NCI-H446 (cell line): ENCODE data around the gene KATNAL1.
A peak's percentile ranks its signal among the peaks of the same experiment; 100 is the strongest.

Source experiments
- DNase-seq, 2 experiments: peaks; one replicate each; lab custom pipeline; 2025; lab: John Stamatoyannopoulos, UW

Gene KATNAL1

GRCh38 chr13:30332456-30333143, 25.2 kb upstream of the KATNAL1 start:
- no peak for DNase-seq

DNA sequence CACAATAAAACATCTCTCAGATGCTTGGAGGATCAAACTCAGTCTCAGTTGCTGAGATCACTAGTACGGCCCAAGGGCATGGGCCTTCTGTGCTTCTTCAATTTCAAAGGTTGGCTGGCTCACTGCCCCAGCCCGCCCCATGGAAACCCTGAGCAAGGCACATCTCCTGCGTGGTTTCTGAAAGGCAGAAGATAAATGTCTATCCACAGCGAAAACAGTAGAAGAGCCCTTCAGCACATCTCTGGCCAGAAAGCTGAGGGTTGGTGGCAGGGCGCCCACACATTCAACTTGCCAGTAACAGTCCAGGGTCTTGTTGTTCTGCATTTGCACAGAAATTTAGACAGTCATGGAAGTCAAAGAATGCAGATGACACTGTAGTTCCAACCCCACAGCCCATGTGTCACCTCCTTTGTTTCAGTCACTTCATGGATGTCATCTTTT, 24.0 kb upstream of the KATNAL1 start:
- peak in 1 of 2 experiments; percentile 6 for DNase-seq

DNA sequence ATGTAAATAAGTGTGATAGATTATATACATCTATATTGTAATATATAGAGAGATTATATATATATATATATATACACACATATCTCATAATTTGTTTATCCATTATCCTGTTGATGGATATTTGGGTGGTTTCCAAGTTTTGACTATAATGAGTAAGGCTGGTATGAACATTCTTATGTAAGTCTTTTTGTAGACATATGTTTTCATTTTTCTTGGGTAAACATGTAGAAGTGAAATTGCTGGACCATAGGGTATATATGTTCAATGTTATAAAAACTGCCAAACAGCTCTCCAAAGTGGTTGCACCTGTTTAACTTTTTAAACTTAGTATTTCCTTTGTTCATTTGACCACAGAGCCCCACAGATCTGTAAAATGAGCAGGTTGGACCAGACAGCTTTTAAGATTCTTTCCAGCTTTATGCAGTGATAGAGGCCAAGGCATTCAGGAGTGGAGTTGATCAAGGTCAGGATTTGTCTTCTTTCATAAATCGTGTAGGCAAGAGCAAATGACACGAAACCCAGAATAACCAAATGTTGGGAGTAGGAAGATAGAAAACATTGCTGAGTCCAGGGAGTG, 21.7 kb upstream of the KATNAL1 start:
- no peak for DNase-seq

GRCh38 chr13:30325668-30326067, 18.3 kb upstream of the KATNAL1 start:
- DNase-seq = no peak

GRCh38 chr13:30323524-30323923, 16.2 kb upstream of the KATNAL1 start:
- no peak for DNase-seq

GRCh38 chr13:30322428-30322827, 15.1 kb upstream of the KATNAL1 start:
- no peak for DNase-seq

GRCh38 chr13:30321256-30321655, 13.9 kb upstream of the KATNAL1 start:
- DNase-seq = no peak

DNA sequence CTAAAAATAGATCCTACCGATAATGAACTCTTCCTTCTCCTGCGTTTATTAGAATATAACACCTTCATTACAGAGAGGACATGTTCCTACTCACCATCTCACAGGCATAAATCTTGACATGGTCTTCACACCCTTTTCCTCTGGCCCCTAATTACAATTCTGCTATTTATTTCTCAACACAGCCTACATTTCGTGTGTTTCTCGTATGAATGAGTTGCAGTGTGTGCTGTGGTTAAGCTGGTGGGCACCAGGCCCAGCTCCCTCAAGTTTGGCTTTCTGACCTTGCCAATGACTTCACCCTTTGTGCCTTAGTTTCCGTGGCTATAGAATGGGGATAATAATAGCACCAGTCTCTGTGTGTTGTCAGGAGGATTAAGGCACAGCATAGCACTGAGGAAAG, 12.3 kb upstream of the KATNAL1 start:
- DNase-seq = no peak

- DNase-seq = no peak
Observed at GRCh38 chr13:30319130-30319529, 11.8 kb upstream of the KATNAL1 start.

GRCh38 chr13:30318026-30318425, 10.7 kb upstream of the KATNAL1 start:
- DNase-seq = no peak

GRCh38 chr13:30314562-30314961, 7.2 kb upstream of the KATNAL1 start:
- DNase-seq = no peak

- DNase-seq = no peak
Observed at GRCh38 chr13:30314069-30314468, 6.7 kb upstream of the KATNAL1 start.

DNA sequence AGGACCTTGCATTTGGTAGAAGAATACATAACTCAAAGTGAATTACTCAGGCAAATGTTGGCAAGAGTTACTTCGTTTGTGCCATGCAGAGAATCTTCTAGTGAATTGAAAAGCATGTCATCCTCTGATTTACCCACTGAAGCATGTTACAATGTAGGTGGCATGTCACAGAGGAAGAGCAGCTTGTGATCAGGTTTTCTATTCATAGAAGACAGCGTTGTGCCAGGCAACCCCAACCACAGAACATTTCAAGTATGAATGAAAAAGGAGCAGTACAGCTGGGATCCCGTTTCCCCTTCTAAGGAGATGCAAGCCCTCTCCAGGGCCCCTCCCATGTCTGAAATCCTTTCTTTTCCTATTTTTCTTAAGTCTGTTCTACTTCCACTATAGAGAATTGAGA, 6.0 kb upstream of the KATNAL1 start:
- no peak for DNase-seq

- DNase-seq = no peak
Observed at GRCh38 chr13:30312904-30313303, 5.6 kb upstream of the KATNAL1 start.

DNA sequence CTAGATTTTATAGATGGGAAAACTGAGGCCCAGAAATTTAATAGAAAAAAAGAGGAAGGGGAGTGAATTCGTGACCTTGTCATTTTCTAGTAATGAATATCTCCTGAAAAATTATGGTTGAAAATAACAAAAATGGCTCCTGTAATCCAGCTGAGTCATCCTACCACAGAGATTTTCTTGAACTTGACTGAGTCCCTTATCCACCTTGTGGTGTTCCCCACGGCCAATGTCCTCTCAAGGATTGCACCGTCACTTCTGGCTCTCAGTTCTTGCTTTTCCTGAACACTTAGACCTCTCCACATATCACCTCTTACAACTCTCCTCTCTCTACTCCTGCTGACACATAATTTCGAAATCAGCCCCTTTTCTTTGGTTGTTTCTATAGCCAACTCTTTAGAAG, 1.2 kb upstream of the KATNAL1 start:
- no peak for DNase-seq

GRCh38 chr13:30307971-30308290, 580 bp upstream of the KATNAL1 start:
- no peak for DNase-seq

GRCh38 chr13:30306762-30307193, 573 bp downstream of the KATNAL1 start:
- DNase-seq = peak; percentile 33 to 90

DNA sequence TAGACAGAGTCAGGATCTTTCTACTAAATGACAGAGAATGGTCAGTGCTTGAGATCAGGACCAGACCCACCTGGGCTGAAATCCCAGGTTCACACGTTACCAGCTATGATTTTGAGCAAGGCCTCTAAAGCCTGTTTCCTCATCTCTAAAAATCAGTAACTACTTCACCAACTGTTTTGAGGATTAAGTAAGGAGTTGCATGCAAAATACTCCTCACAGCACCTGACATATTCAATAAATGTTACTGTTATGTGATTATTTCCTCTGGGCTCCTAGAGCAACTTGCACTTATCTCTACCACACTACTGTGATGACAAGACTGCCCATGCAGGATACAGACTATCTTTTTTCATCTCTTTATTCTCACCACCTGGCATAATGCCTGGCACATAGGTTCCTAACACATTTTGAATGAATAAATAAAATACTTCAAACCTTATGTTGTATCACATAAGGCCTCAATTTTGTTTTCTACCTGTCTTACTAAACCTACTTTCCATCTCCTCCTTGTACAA, 1.8 kb downstream of the KATNAL1 start:
- DNase-seq = no peak

GRCh38 chr13:30303269-30303668, 4.1 kb downstream of the KATNAL1 start:
- no peak for DNase-seq

- DNase-seq = no peak
Observed at GRCh38 chr13:30301827-30302226, 5.5 kb downstream of the KATNAL1 start.

GRCh38 chr13:30300596-30300995, 6.8 kb downstream of the KATNAL1 start:
- no peak for DNase-seq

DNA sequence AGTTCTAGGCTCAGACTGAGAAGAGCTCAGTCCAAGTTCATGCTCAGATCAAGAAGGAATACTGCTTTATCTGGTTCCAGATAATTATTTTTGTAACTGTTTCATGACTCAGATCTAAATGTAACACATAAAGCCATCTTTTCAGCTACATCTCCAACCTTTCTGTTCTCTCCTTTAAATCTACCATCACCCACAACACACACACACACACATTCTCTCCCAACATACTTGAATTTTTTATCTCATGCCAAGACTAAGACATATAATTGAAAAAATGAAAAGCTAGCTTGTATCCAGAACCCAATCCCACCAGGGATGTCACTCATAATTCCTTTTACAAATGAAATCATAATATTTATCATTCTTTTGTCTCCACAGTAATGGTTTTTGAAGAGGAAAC, 7.6 kb downstream of the KATNAL1 start:
- no peak for DNase-seq

- DNase-seq = no peak
Observed at GRCh38 chr13:30295116-30295515, 12.2 kb downstream of the KATNAL1 start.

GRCh38 chr13:30294004-30294403, 13.3 kb downstream of the KATNAL1 start:
- DNase-seq = no peak
